Activated effector memory CD4-positive, alpha-beta T cell treated with Interleukin-2 at 50 U/mL for 16 hours (primary cell): ENCODE results near the gene RNF20.

Experiments used
- DNase-seq: peaks from one replicate; pipeline ENCODE4 v3.0.0-alpha.2; 2020

The RNF20 gene

DNA sequence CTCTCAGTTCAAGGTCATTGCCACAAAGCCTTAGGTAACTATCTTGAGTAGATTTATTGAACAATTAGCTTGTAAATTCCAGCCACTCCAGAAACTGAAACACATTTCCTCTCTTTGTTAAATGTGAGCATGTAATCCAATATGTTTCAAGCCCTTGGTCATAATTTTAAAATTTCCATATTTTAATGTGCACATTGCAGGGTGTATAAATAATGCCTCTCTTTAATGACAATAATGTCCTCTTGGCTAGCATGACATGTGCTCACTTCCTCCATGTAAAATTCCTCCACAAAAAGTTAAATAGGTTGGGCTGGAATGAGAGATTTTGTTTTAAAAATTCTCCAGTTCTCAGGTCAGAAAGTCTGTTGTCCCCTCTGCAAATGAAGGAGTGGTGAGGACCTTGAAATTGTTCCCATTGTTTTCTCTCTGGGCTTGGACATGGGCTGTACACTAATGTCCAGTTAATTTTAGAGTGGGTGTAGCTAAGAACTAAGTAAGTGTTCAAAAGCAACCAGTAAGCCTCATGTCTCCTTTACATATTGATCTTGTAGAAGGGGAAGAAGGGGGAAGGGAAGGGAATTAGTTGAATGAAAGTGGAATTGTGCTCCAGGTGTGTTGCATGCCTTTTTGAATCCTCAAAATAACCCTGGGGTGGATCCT, 58.3 kb downstream of the RNF20 start:
- DNase-seq: no peak

DNA sequence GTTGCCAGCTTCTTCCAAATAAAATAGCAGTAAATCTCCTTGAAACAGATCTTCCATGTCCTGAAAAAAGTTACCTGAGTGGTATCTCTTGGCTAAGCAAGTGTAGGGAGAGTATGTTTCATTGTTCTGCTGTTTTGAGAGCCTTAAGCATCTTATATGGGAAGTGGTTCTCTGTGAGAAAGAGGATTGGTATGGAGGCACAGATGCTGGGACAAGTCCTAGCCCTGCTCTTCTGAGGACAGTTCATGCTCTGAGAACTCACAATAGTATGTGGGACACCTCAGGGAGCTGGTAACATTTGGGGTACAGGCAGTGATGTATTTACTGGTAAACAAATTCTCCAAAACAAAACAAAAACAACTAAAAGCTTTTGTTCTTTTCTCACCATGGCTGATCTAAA, 59.1 kb downstream of the RNF20 start:
- no peak for DNase-seq

GRCh38 chr9:101593345-101593744, 59.7 kb downstream of the RNF20 start:
- DNase-seq: no peak

- no peak for DNase-seq
Observed at GRCh38 chr9:101594796-101595195, 61.1 kb downstream of the RNF20 start, which contains the start of gene PPP3R2. Gene PPP3R2 (minus strand): TSS chr9:101594969. CDS start chr9:101594921, 48 bp downstream.

DNA sequence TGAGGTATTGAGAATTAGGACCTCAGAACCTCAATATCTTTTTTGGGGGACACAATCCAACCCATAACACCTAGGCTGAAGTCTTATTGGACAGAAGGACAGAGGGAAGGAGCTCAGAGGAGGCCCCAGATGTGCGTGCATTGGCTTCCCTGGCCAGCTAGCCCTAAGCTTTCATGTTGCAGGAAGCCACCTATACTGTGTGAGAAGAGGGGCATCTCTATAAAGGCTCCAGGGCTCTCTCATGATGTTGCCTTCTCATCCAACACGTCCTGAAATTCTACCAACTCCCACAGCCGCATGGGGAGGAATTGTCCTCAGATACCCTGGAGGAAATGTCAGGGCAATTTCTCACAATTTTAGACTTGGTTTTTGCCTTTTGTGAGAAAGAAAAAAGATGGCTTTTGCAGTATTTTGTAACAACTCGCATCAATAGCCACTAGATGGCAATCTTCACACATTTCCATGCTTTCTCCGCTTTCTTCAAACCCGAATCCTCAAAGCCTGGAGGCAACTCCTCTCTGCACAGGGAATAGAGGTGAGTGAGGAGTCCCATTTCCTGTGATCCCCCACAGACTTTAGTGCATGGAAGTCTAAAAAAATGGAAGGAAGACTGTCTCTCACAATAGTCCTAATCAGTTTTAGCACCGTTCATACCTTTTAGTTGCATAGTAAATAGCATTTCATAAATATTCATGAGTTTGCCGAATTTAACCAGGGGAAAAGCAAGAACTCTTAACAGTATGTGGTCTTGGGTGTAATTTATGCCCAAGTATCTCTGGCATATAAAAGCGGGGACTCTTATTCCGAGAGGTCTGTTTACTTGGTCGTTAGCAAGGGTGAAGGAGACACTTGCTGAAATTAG, 68.5 kb downstream of the RNF20 start:
- DNase-seq: no peak

- no peak for DNase-seq
Observed at GRCh38 chr9:101604296-101604695, 70.6 kb downstream of the RNF20 start.

- DNase-seq: no peak
Observed at GRCh38 chr9:101605547-101605946, 71.9 kb downstream of the RNF20 start.
